Adrenal gland (tissue), 12 donors: ENCODE measurements around the gene SRGAP1. TPM values are rescaled to one million over a fixed set of nuclear protein-coding genes. Genes with fewer than 3 reads are reported as not detected.

Experiments
- DNase-seq, 7 donors: peaks; one replicate each; pipeline ENCODE4 v3.0.0-alpha.2; 2019 to 2020
- H3K27ac ChIP-seq, 5 donors: fragments of 200-600 bp; sonication (generic) in 4 of 5; 1 replicate in 3 of 5; 2 replicates in 2 of 5; pipeline versions ENCODE4 v1.5.1 to v1.8.0; 2016 to 2020; ENCODE audit warnings: mild to moderate bottlenecking in 1 of 5
- H3K27me3 ChIP-seq: fragments of 200-600 bp; 2 replicates; pipeline ENCODE4 v1.8.0; 2021
- H3K36me3 ChIP-seq, 2 donors: fragments of 200-600 bp; replicated peaks in 1 of 2; 1 replicate in 1 of 2; 2 replicates in 1 of 2; pipeline versions ENCODE4 v1.5.1 to v1.8.0; 2018 to 2022
- H3K4me1 ChIP-seq, 2 donors: fragments of 200-600 bp; replicated peaks in 1 of 2; 1 replicate in 1 of 2; 2 replicates in 1 of 2; pipeline versions ENCODE4 v1.5.1 to v1.8.0; 2018 to 2021
- H3K4me3 ChIP-seq, 4 donors: fragments of 200-600 bp; sonication (generic) in 3 of 4; one replicate each; pipeline ENCODE4 v1.5.1; 2016 to 2018
- H3K9me3 ChIP-seq, 3 donors: fragments of 200-600 bp; sonication (generic) in 1 of 3; replicated peaks in 1 of 3; 1 replicate in 2 of 3; 2 replicates in 1 of 3; pipeline versions ENCODE4 v1.5.1 to v1.8.0; 2016 to 2021
- CTCF ChIP-seq, 6 experiments: fragments of 450-650 bp in 4 of 6; fragments of 200-600 bp in 2 of 6; sonication (generic) in 1 of 6; IDR thresholded peaks; 1 replicate in 5 of 6; 2 replicates in 1 of 6; pipeline versions ENCODE4 v1.5.1 to v1.8.0; 2016 to 2021; ENCODE audit warnings: antibody characterized with exemption in 6 of 6, mild to moderate bottlenecking in 2 of 6, moderate library complexity in 1 of 6
- POLR2A ChIP-seq, 2 donors: fragments of 450-650 bp; IDR thresholded peaks; one replicate each; pipeline ENCODE4 v1.6.1; 2017; ENCODE audit warnings: antibody characterized with exemption in 2 of 2, mild to moderate bottlenecking in 2 of 2, moderate library complexity in 1 of 2
- WGBS, 4 donors: extraction: QIAGEN DNeasy Blood & Tissue Kit in 2 of 4; methylation state at CpG; one replicate each; pipeline versions ENCODE4 v1.1.5 to v1.1.7; 2013 to 2017; 5-methylcytosine and 5-hydroxymethylcytosine counted together
- intact Hi-C, 2 donors: fragments of 100-400 bp; cut with DNase I; formaldehyde crosslinking; loops; one replicate each; pipeline versions ENCODE4 v1.14.1 to v1.15.0; 2022 to 2023
- polyA plus RNA-seq, 3 donors: library from polyadenylated mRNA; stranded (reverse); fragments of 200-250 nt in 2 of 3; fragments of 350-450 nt in 1 of 3; fragmentation: Illumina TruSeq in 1 of 3; extraction: RNeasy Lipid Tissue Mini Kit (QIAGEN cat#74804) in 1 of 3; gene quantifications; one replicate each; pipeline ENCODE4 v1.2.3, GENCODE V29; 2013 to 2014
- total RNA-seq, 9 donors: library from RNA; depleted of rRNA in 4 of 9; stranded (reverse); fragments of >200 nt in 4 of 9; fragments of 120-200 nt in 1 of 9; fragmentation: NEBNext Ultra II Directional in 1 of 9; extraction: Animal tissue kit (Norgen Biotek cat#: 25700) in 1 of 9; gene quantifications; one replicate each; pipeline versions ENCODE4 v1.1.0 to v1.2.4, GENCODE V29; 2013 to 2023
- donor health status: healthy with polysubstance abuse.
- donor health status: Bipolar disorder and iron deficiency.
- donor health status: DM: yes; HTN: yes; CAD: no.
- donor health status: DM: no; HTN: no; CAD: no.
- donor health status: DM: no; HTN: no; CAD: no.
- donor health status: DM: yes; HTN: yes; CAD: no.

The SRGAP1 gene
- total and polyA plus RNA-seq, 12 donors: 2.4 to 35.6 (median 9.8) TPM

GRCh38 chr12:63862187-63862968, 17.9 kb downstream of the SRGAP1 start:
- DNase-seq: peak in 6 of 7 donors; percentile 22 to 67 (median 63)
- Histone ChIP-seq H3K27ac (no peak overlapping the region), H3K9me3 (no peaks in the 10 kb centered on the region), H3K4me3 (no peak overlapping the region), H3K4me1 (peaks cover 16% of the 10 kb centered on the region in 2 donors), H3K27me3 (no peaks in the 10 kb centered on the region), H3K36me3 (no peaks in the 10 kb centered on the region)
- TF ChIP-seq POLR2A (IDR thresholded peaks at IDR 0.05) (no peak), CTCF (IDR thresholded peaks at IDR 0.05) (no peak)
- WGBS, 4 donors: 56 to 68% (median 66%) methylated on average over 6 of the region's 6 CpGs
- intact Hi-C loops: no loop called here

- Histone ChIP-seq H3K27me3 (no peaks in the 10 kb centered on the region), H3K9me3 (no peaks in the 10 kb centered on the region), H3K4me3 (no peak overlapping the region), H3K4me1 (peaks cover 10 to 16% of the 10 kb centered on the region in 2 donors), H3K36me3 (no peaks in the 10 kb centered on the region), H3K27ac (no peak overlapping the region)
- intact Hi-C loops: no loop called here
- WGBS, 4 donors: 81 to 94% (median 83%) methylated on average over 2 of the region's 2 CpGs
- DNase-seq: no peak
- TF ChIP-seq CTCF (IDR thresholded peaks at IDR 0.05): no peak
- no peak for TF ChIP-seq POLR2A (IDR thresholded peaks at IDR 0.05)
Observed at GRCh38 chr12:63862969-63863230, 18.4 kb downstream of the SRGAP1 start.

GRCh38 chr12:63863658-63864453, 19.4 kb downstream of the SRGAP1 start:
- Histone ChIP-seq H3K4me3 (no peak overlapping the region), H3K27ac (no peak overlapping the region), H3K4me1 (peaks cover 9 to 22% of the 10 kb centered on the region in 2 donors), H3K36me3 (no peaks in the 10 kb centered on the region), H3K27me3 (no peaks in the 10 kb centered on the region), H3K9me3 (no peaks in the 10 kb centered on the region)
- 90 to 94% (median 90%) methylated on average over 5 of the region's 5 CpGs for WGBS, 4 donors
- intact Hi-C loops: no loop called here
- no peak for DNase-seq
- TF ChIP-seq CTCF (IDR thresholded peaks at IDR 0.05): no peak
- TF ChIP-seq POLR2A (IDR thresholded peaks at IDR 0.05): no peak

GRCh38 chr12:63864454-63864706, 19.9 kb downstream of the SRGAP1 start:
- Histone ChIP-seq H3K27ac (no peak overlapping the region), H3K27me3 (no peaks in the 10 kb centered on the region), H3K9me3 (no peaks in the 10 kb centered on the region), H3K4me1 (peaks cover 9 to 27% of the 10 kb centered on the region in 2 donors), H3K4me3 (no peak overlapping the region), H3K36me3 (no peaks in the 10 kb centered on the region)
- intact Hi-C loops: no loop called here
- DNase-seq: no peak
- TF ChIP-seq POLR2A (IDR thresholded peaks at IDR 0.05) (no peak), CTCF (IDR thresholded peaks at IDR 0.05) (no peak)
